ENCODE results near the gene VTA1.
"Not testable (repeated sequence)": the region's sequence is repeated elsewhere in the genome, so short reads cannot be mapped to it uniquely, and the experiment has no call there.

The VTA1 gene

GRCh38 chr6:142229518-142230270 lies 82.6 kb downstream of the VTA1 start:
- DNase-seq, result not testable (repeated sequence)

DNA sequence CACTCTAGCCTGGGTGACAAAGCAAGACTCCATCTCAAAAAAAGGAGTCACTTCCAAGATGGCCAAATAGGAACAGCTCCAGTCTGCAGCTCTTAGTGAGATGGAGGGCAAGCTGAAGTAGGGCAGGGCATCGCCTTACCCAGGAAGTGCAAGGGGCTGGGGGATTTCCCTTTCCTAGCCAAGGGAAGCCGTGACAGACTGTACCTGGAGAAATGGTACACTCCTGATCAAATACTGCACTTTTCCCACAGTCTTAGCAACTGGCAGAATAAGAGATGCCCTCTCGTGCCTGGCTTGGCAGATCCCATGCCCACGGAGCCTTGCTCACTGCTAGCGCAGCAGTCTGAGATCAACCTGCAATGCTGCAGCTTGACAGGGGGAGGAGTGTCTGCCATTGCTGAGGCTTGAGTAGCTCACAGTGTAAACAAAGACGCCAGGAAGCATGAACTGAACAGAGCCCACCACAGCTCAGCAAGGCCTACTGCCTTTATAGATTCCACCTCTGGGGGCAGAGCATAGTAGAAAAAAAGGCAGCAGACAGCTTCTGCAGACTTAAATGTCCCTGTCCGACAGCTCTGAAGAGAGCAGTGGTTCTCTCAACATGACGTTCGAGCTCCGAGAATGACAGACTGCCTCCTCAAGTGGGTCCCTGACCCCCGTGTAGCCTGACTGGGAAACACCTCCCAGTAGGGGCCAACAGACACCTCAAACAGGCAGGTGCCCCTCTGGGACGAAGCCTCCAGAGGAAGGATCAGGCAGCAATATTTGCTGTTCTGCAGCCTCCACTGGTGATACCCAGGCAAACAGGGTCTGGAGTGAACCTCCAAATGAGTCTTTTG lies 85.4 kb downstream of the VTA1 start:
- DNase-seq, result peak; percentile 43

DNA sequence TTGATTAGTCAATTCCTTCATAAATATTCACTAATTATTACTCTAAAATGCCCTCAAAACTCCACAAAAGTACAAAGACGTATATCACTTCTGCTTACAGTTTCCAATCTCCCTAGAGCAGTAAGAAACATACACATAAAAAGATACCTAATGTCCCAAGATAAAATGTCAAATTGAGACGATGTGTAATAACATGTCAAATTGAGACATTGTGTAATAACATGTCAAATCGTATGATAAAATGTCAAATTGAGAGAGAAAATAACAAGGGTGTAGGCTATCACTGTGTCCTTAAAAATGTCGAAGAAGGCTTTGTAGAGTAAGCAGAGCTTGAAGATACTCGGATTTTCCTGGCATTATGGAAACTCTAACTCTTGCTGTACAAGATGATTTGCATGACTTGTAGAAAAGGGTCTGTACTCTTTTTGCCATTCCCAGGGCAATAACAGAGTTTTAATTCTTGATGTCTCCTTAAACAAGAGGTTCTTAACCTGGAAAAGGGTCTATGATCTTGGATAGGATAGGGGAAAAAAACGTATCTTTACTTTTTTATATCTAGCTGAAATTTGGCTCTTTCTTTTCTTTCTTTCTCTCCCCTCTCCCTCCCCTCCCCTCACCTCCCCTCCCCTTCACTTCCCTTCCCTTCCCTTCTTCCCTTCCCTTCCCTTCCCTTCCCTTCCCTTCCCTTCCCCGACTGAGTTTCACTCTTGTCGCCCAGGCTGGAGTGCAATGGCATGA lies 87.1 kb downstream of the VTA1 start:
- no peak for DNase-seq

DNA sequence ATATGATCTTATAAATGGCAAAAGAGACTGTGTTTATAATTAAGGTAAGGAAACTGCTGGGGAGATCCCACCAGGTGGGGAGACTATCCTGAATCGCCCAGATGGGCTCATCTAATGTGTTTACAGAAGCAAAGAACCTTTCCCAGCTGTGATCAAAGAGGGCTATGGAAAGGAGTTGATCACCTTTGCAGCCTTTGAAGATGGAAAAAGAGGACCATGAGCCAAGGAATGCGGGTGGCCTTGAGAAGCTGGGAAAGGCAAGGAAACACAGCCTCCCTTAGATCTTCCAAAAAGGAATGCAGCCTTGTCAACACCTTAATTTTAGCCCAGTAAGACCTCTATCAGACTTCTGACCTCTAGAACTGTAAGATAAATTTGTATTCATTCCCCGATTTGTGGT lies 88.2 kb downstream of the VTA1 start:
- DNase-seq, result no peak

DNA sequence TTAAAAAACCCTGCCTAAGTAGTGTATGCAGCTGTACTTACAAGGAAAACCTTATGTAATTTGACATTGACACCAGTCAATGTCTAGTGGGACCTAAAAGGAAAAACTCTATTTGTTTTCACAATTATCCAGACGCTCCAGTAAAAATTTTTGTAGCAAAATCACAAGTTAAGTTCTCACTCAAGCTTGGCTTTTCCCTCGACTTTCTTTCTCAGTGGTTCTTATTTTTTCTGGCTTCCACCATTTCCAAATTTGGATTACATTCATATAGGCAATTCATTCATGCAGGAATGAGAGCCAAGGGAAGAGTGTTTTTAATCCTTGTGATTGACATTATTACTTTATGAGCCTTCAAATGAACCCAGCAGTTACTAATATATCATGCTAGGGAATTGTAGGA lies 88.7 kb downstream of the VTA1 start:
- DNase-seq, result no peak

DNA sequence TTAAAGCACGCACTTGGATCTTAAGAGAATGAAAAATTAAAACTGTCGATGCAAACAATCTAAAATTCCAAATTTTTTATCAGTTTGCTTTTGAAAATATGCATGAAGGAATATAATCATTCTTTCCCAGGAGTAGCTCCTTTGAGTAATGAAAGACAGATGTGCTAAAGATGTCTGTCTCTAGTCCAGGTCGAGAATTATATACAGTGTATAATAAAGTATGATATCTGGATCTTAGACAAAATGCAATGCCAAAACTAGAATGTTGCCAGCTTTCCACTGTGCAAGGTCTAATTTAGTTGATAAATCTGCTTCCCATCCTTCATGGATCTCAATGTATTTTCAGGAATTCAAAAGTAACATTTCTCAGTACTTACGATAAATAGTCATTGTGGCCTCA lies 89.6 kb downstream of the VTA1 start:
- DNase-seq, result no peak

DNA sequence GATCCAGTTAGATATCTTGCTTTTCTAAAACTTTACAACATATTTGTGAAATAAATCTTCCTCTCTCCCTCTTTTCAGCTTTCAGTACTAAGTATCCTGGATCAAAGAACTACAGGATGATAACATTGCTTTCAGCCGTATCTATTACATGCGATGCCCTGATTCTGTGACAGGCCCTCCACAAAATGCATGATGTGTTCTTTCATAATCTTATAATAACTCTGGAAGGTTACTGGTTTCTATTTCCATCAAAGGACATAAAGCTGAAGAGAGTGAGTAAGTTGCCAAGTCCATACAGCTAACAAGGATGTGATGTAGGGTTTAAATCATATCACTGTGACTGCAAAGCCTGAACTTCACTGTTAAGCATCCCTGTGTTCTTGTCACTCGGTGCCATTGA lies 91.8 kb downstream of the VTA1 start:
- no peak for DNase-seq

DNA sequence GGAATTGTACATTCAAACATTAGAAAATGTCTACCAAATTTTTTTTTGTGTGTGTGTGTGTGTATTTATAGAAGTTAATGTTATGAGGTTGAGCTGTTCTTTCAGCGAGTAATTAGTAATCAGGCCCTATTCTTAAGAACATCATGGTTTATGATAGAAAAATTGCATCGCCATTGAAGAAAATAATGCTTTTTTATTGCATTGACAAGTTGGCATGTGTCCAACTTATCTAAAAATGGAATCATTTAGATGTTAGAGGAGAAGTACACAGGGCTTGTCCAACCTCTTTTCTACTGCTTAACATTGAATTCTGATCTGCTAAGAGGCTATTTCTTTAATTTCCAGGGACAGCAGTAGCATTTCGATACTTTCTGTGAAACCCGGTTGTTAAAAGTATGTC lies 93.1 kb downstream of the VTA1 start:
- no peak for DNase-seq

DNA sequence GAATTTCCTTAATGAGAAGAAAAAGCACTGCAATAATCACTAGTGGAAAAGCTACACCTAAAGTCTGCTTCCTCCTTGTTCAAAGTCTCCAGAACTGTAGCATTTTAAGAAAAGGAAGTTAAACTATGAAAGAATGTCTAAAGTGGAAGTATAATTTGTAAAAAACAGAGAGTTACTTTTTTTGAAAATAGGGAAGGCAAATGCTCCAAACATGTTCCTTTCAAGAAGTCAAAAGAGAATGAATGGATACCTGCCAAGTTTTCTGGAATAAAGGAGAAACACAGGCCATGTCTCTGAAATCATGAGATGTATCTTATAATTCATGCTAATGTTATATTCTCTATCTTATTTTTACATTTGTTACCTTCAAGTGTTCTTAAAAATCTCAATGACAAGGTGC lies 94.0 kb downstream of the VTA1 start:
- DNase-seq, result no peak

DNA sequence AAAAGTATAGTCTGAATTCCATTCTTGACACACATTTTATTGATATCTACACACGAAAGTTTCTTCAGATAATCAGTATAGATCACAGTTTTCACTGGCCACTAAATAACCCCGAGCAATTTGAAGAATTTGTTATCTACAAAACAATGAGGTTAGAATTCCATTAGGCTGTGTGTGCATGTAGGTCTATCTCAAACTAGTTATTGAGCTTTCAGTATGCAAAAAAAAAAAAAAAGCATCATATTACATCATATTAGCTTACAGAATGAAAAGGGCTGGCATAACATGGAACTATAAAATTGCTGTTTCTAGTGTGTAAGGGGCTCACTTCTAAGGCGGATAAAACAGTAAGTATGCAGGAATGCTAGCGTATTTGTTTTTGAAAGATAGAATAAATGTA lies 95.2 kb downstream of the VTA1 start:
- DNase-seq, result no peak

DNA sequence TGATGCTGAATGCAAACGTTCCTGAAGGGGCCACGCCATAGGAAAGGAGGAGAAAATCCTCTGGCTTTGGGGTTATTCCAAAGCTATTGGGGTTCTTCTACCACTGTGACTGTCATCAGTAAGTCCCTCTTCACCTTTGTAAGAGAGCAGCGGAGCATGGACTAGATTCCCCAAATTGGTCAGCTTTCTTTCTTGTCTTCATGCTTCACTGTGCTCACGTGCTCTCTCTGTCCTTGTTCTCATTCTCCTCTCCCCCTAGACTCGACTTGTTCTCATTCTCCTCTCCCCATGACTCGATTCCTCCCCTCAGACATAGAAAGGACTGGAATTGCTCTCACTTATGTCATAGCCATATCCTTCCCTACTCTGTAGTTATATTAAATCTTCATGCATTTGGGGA lies 99.9 kb downstream of the VTA1 start:
- no peak for DNase-seq

DNA sequence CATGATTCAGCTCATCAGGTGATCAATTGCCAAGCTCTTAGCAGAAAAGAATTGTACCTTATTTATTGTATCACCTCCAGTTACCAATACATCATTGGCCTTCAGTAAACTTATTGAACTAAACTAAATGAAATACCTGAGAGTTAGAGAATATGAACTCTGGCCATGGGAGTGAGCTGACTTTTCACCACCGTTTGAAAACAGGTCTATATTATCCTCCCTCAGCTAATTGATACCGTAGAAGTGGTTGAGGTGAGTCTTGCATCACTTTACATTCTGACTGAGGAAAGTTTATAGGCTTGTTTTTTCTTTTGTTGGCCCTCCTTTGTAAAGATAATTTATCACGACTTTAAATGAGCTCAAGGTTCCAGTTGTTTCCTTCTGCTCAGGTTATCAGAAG lies 102.2 kb downstream of the VTA1 start:
- DNase-seq, result no peak

DNA sequence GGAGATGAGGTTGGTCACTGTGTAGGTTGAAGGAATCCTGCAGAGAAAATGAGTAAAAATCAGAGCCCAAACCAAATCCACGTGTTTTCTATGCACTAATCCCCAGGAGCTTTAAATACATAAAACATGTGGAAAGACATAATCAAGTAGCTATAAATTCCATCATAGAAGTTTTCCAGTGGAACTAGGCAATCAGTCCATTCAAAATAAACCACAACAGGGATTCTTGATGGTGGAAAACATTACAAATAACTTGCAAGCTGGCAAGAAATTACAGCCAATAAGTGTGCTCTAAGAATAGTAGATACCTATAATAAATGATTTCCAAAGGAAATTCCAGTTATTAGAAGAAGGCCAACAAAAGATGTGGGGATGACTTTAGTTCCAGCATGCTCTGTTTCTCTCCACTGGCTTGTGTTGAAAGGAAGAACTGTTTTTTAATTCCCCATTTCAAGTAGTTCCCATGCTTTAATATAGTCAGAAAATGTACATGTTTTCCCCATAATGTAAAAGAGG lies 104.9 kb downstream of the VTA1 start:
- DNase-seq, result no peak

DNA sequence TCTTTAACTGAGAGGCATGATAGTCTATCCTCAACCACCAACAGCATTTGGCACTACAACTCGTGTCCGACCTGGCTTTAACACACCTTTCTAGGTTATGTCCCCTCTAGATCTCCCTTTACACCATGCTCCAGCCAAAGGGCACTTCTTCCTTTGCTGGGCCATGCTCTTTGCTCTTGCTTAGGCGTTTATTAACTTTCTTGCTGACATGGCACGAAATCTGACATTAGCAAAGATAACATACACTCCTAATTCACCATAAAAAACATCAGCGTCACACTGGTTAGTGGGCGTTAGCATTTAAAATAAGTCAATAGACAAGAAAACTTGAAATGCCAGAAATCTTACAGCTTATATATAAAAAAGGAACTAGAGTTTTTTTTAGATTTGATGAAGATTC lies 107.5 kb downstream of the VTA1 start:
- no peak for DNase-seq

DNA sequence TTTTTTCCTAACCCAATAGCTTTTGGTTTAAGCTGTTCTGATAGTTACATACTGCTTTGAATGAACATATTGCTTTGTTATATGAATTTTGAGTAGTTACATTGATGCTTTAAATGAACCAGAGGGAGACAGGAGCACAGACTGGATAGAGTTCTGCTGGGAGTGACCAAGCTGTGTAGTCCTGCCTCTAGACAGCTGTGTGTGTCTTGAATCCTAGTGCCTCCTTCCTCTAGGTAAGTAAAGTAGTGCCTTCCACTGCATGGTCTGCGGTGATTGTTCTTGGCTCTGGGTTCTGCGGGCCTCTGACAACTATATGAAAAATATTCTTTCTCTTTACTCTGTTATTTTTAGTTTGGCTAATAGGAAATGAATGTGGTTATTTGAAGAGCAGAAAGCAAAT lies 108.7 kb downstream of the VTA1 start:
- no peak for DNase-seq

DNA sequence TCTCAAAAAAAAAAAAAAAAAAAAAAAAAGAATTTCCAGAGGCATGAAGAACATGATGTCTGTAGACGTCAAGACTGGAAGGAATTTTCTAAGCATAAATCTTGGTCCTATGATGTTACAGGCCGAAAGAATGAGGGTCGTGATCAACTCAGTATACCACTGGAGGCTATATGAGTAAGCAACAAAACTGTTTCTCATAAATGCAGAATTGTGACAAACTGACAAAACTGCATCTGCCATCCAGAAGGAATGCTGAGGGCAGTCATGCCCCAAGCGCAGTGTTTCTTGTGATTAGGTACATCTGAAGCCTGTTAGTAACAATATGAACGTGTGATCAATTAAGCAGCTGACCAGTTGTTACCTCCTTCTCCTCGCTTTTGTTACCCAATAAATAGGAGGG lies 111.2 kb downstream of the VTA1 start:
- DNase-seq, result no peak

DNA sequence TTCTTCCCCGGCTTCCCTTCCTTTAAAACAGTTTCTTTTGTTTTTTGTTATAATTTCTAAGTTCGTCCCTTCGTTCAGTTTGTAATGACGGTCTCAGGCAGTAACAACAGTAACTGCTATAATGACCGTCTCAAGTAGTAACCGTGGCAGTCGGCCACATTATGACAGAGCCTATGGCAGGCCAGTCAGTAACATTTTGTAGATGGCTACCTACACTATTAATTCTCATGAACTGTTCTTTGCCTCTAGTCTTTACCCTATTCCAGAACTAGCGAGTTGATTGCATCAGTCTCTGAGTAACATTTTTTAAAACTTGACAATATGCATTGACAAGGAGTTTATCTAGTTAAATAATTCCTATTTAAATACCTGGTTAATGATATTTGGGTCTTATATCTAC lies 111.7 kb downstream of the VTA1 start:
- DNase-seq, result no peak

- no peak for DNase-seq
Observed at GRCh38 chr6:142260748-142261147, 113.7 kb downstream of the VTA1 start.

- no peak for DNase-seq
Observed at GRCh38 chr6:142262231-142262630, 115.2 kb downstream of the VTA1 start.

GRCh38 chr6:142265476-142265875 lies 118.4 kb downstream of the VTA1 start:
- DNase-seq, result no peak

GRCh38 chr6:142266060-142266459 lies 119.0 kb downstream of the VTA1 start:
- no peak for DNase-seq

DNA sequence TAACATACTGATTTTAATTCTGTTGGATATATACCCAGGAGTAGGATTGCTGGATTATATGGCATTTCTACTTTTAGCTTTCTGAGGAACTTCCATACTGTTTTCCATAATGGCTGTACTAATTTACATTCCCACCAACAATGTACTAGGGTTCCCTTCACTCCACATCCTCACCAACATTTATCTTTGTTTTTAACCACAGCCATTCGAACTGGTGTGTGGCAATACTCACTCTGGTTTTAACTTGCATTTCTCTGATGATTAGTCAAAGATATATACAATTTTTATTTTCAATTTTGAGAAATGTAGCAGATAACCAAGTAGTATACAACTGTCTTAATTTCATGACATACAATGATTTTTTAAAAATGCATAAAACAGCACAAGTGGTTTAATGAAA lies 124.4 kb downstream of the VTA1 start:
- no peak for DNase-seq

Data from CD4-positive, alpha-beta T cell treated with Interleukin-12 subunit alpha and Interleukin-12 subunit beta, for 1 hour (primary cell).